Renal cortex interstitium (tissue), 15 donors: ENCODE measurements around the gene BARHL1. TPM values are rescaled to one million over a fixed set of nuclear protein-coding genes. Genes with fewer than 3 reads are reported as not detected.

ENCODE experiments used
- DNase-seq, 11 donors: peaks; one replicate each; pipeline ENCODE4 v3.0.0-alpha.2; 2013; ENCODE audit warnings: low read depth in 9 of 11, low spot score in 4 of 11; ENCODE audit errors: extremely low read depth in 1 of 11
- long read RNA-seq, 16 experiments: transcript quantifications; one replicate each; lab custom pipeline, GENCODE V29; 2026
- polyA plus RNA-seq, 3 donors: library from polyadenylated mRNA; unstranded; fragments of 120-200 nt; gene quantifications; one replicate each; pipeline ENCODE4 v1.2.1, GENCODE V29; 2013; ENCODE audit not compliant: insufficient read length in 3 of 3

The BARHL1 gene
- not detected for polyA plus RNA-seq
- long read RNA-seq, donor 1 = 0 reads
- long read RNA-seq, donor 2 = 0 reads
- long read RNA-seq, donor 3 = 0 reads
- long read RNA-seq, donor 4 = 0 reads
- long read RNA-seq, donor 5 = 0 reads
- long read RNA-seq, donor 6 = 0 reads
- long read RNA-seq, donor 7 = 0 reads
- long read RNA-seq, donor 8 = 0 reads
- long read RNA-seq, donor 9 = 0 reads
- long read RNA-seq, donor 10 = 0 reads
- long read RNA-seq, donor 11 = 0 reads
- long read RNA-seq, donor 12 = 0 reads
- long read RNA-seq, donor 13 = 0 reads
- long read RNA-seq, donor 14 = 0 reads
- long read RNA-seq, donor 15 = 0 reads
- long read RNA-seq, donor 16 = 0 reads

- no peak for DNase-seq
These were observed at the start of gene BARHL1 for GRCh38 chr9:132582276-132582785. Gene BARHL1 (plus strand): TSS chr9:132582606. CDS start chr9:132582798, 192 bp downstream.

- no peak for DNase-seq
These were observed 47.6 kb upstream of the BARHL1 start for GRCh38 chr9:132534832-132535231.

- DNase-seq = no peak
These were observed 46.3 kb upstream of the BARHL1 start for GRCh38 chr9:132536124-132536523.

GRCh38 chr9:132537352-132537751 is 45.1 kb upstream of the BARHL1 start:
- no peak for DNase-seq

GRCh38 chr9:132538071-132538470 is 44.3 kb upstream of the BARHL1 start:
- DNase-seq = no peak

- DNase-seq = no peak
These were observed 43.3 kb upstream of the BARHL1 start for GRCh38 chr9:132539096-132539495.

- DNase-seq = no peak
These were observed 41.4 kb upstream of the BARHL1 start for GRCh38 chr9:132541051-132541450.

GRCh38 chr9:132541870-132542830 is 40.3 kb upstream of the BARHL1 start:
- DNase-seq = no peak

GRCh38 chr9:132543251-132543650 is 39.2 kb upstream of the BARHL1 start:
- no peak for DNase-seq

GRCh38 chr9:132543960-132544359 is 38.4 kb upstream of the BARHL1 start:
- DNase-seq = no peak

GRCh38 chr9:132545578-132545977 is 36.8 kb upstream of the BARHL1 start:
- DNase-seq = no peak

GRCh38 chr9:132546148-132547051 is 36.0 kb upstream of the BARHL1 start:
- DNase-seq = peak in 3 of 11 donors; percentile 41 to 69 (median 54)

- DNase-seq = no peak
These were observed 35.4 kb upstream of the BARHL1 start for GRCh38 chr9:132547052-132547431.

GRCh38 chr9:132547436-132547835 is 35.0 kb upstream of the BARHL1 start:
- DNase-seq = no peak

- no peak for DNase-seq
These were observed 34.3 kb upstream of the BARHL1 start for GRCh38 chr9:132547976-132548730.

GRCh38 chr9:132548751-132549640 is 33.4 kb upstream of the BARHL1 start:
- DNase-seq = no peak

GRCh38 chr9:132551556-132551955 is 30.9 kb upstream of the BARHL1 start:
- DNase-seq = no peak
